GM23338 (cell line): ENCODE results near the gene STAT3. TPM values are rescaled to one million over a fixed set of nuclear protein-coding genes. Genes with fewer than 3 reads are reported as not detected.

ENCODE experiments used
- ATAC-seq: fragments of 200-7000 bp; cut with Tn5 transposase; 3 replicates; pipeline ENCODE4 v1.9.1; 2020
- DNase-seq: peaks from one replicate; pipeline ENCODE4 v3.0.0-alpha.2; 2015; ENCODE audit warnings: low spot score
- H2AFZ ChIP-seq: fragments of 200-600 bp; sonication (generic); 2 replicates; pipeline ENCODE4 v1.8.0; 2016; ENCODE audit warnings: antibody characterized with exemption, mild to moderate bottlenecking, moderate library complexity
- H3F3A ChIP-seq: fragments of 200-600 bp; sonication (generic); replicated peaks from 2 replicates; pipeline ENCODE4 v1.8.0; 2017; ENCODE audit warnings: antibody characterized with exemption, mixed run types, low read depth
- H3K27ac ChIP-seq: fragments of 200-600 bp; sonication (generic); 2 replicates; pipeline ENCODE4 v1.6.1; 2016; ENCODE audit warnings: low read depth
- H3K27me3 ChIP-seq: fragments of 200-600 bp; sonication (generic); 2 replicates; pipeline ENCODE4 v1.8.0; 2016; ENCODE audit warnings: mild to moderate bottlenecking, mixed run types, moderate library complexity; ENCODE audit not compliant: insufficient read depth
- H3K36me3 ChIP-seq: fragments of 200-600 bp; sonication (generic); 2 replicates; pipeline ENCODE4 v1.8.0; 2016; ENCODE audit warnings: mild to moderate bottlenecking; ENCODE audit not compliant: insufficient read depth
- H3K4me1 ChIP-seq: fragments of 200-600 bp; sonication (generic); 2 replicates; pipeline ENCODE4 v1.8.0; 2016; ENCODE audit warnings: mild to moderate bottlenecking, moderate library complexity; ENCODE audit not compliant: insufficient read depth
- H3K4me2 ChIP-seq: fragments of 200-600 bp; sonication (generic); 2 replicates; pipeline ENCODE4 v1.7.1; 2017; ENCODE audit warnings: mixed run types
- H3K4me3 ChIP-seq: fragments of 200-600 bp; sonication (generic); 2 replicates; pipeline ENCODE4 v1.6.1; 2016; ENCODE audit warnings: mixed run types
- H3K79me2 ChIP-seq: fragments of 200-600 bp; sonication (generic); replicated peaks from 2 replicates; pipeline ENCODE4 v1.8.0; 2017; ENCODE audit warnings: mild to moderate bottlenecking; ENCODE audit not compliant: insufficient read depth
- H3K9me2 ChIP-seq: fragments of 200-600 bp; sonication (generic); 2 replicates; pipeline ENCODE4 v1.8.0; 2017; ENCODE audit not compliant: insufficient read depth
- H4K20me1 ChIP-seq: fragments of 200-600 bp; sonication (generic); replicated peaks from 2 replicates; pipeline ENCODE4 v1.8.0; 2017; ENCODE audit warnings: mild to moderate bottlenecking; ENCODE audit not compliant: insufficient read depth
- H3K27ac Mint-ChIP-seq: 2 replicates; pipeline ENCODE4 v1.8.0; 2020; ENCODE audit warnings: inconsistent platforms, mild to moderate bottlenecking, moderate library complexity, mixed read lengths
- H3K27me3 Mint-ChIP-seq: 3 replicates; pipeline ENCODE4 v1.8.0; 2022; ENCODE audit warnings: low read depth, mild to moderate bottlenecking, moderate library complexity, mixed read lengths, inconsistent platforms; ENCODE audit not compliant: insufficient read depth, poor library complexity
- H3K36me3 Mint-ChIP-seq: 3 replicates; pipeline ENCODE4 v1.8.0; 2021; ENCODE audit warnings: low read depth, mild to moderate bottlenecking, inconsistent platforms, moderate library complexity, mixed read lengths
- H3K4me1 Mint-ChIP-seq: 3 replicates; pipeline ENCODE4 v1.8.0; 2020; ENCODE audit warnings: mild to moderate bottlenecking, inconsistent platforms, mixed read lengths
- H3K4me3 Mint-ChIP-seq: 3 replicates; pipeline ENCODE4 v1.8.0; 2021; ENCODE audit warnings: moderate library complexity, mild to moderate bottlenecking, inconsistent platforms, mixed read lengths
- H3K9me3 Mint-ChIP-seq: 3 replicates; pipeline ENCODE4 v1.8.0; 2020; ENCODE audit warnings: moderate library complexity, mild to moderate bottlenecking, inconsistent platforms, mixed read lengths
- CTCF ChIP-seq, 2 experiments: fragments of 200-600 bp in 1 of 2; sonication (generic) in 1 of 2; conservative IDR thresholded peaks; 2 replicates each; pipeline versions ENCODE4 v1.5.1 to v1.6.1; 2016 to 2017; ENCODE audit warnings: antibody characterized with exemption in 2 of 2, low read depth in 2 of 2, mild to moderate bottlenecking in 2 of 2, moderate library complexity in 1 of 2
- EZH2 ChIP-seq: fragments of 200-600 bp; sonication (generic); IDR thresholded peaks from one replicate; pipeline ENCODE4 v1.8.0; 2017; ENCODE audit warnings: antibody characterized with exemption, mild to moderate bottlenecking, low read depth; ENCODE audit not compliant: unreplicated experiment
- ZNF462 ChIP-seq: fragments of 250-450 bp; sonication (Bioruptor Pico); IDR thresholded peaks from 2 replicates; pipeline ENCODE4 v1.5.0; 2020; ENCODE audit warnings: mild to moderate bottlenecking, moderate library complexity
- polyA plus RNA-seq: library from polyadenylated mRNA; unstranded; fragments of >200 nt; fragmentation: Nextera tagmentation; extraction: Ambion mirVana; gene quantifications from 2 replicates; pipeline ENCODE4 v1.2.1, GENCODE V29; 2016
- total RNA-seq: library from RNA; depleted of rRNA; stranded (reverse); fragments of >200 nt; shearing (Covaris generic); gene quantifications from 2 replicates; pipeline ENCODE4 v1.2.3, GENCODE V29; 2014

STAT3 gene
- total and polyA plus RNA-seq, 2 experiments from 2014 or later, result 49.5 to 78.0 TPM

GRCh38 chr17:42310787-42311215, 77.4 kb downstream of the STAT3 start (continued):
- TF ChIP-seq ZNF462, result no peak

- ATAC-seq, result peak; percentile 2; the same call in 1 of the 3 replicates
- H3F3A ChIP-seq, result peaks cover 16% of the 10 kb centered on the region
- no peak overlapping the region for H2AFZ ChIP-seq
- H4K20me1 ChIP-seq, result no peaks in the 10 kb centered on the region; the same call in 1 of the 2 replicates
- DNase-seq, result peak; percentile 71
- H3K36me3 ChIP-seq, result peaks cover 2% of the 10 kb centered on the region; the same call in 1 of the 2 replicates
- no peaks in the 10 kb centered on the region for H3K9me2 ChIP-seq
- H3K9me3 Mint-ChIP-seq, result no peaks in the 10 kb centered on the region; the same call in 2 of the 3 replicates
- no peak for TF ChIP-seq EZH2
- peak; percentile 36 to 54; a peak in 3 of 4 replicates for TF ChIP-seq CTCF (conservative IDR thresholded peaks at IDR 0.05; ENCODE audit: low read depth in 2 of 2)
- no peak overlapping the region for H3K4me3 ChIP-seq
- 0 out of 2 replicates have a peak overlapping the region, but pooled peaks have one; percentile 13 for H3K27ac Mint-ChIP-seq
- H3K27me3 Mint-ChIP-seq, result peaks cover 11% of the 10 kb centered on the region
- peaks cover 40% of the 10 kb centered on the region for H3K4me1 Mint-ChIP-seq
- no peaks in the 10 kb centered on the region for H3K27me3 ChIP-seq
- peaks cover 23% of the 10 kb centered on the region for H3K4me1 ChIP-seq
- no peak overlapping the region for H3K27ac ChIP-seq
- H3K4me2 ChIP-seq, result no peak overlapping the region; the same call in 1 of the 2 replicates
- peaks cover 2% of the 10 kb centered on the region for H3K36me3 Mint-ChIP-seq
- no peaks in the 10 kb centered on the region for H3K79me2 ChIP-seq
- no peak overlapping the region for H3K4me3 Mint-ChIP-seq
Observed at GRCh38 chr17:42309986-42310786, 78.1 kb downstream of the STAT3 start.
